Central memory CD8-positive, alpha-beta T cell (primary cell): ENCODE data around the gene TFAP2E.
"Not testable (repeated sequence)": the region's sequence is repeated elsewhere in the genome, so short reads cannot be mapped to it uniquely, and the experiment has no call there.

Experiments used
- ATAC-seq: fragments of 150-1000 bp; cut with Tn5 transposase; replicated peaks from 2 replicates; pipeline ENCODE4 v1.10.0; 2022; ENCODE audit warnings: mild to moderate bottlenecking, moderate FRiP score, moderate number of reproducible peaks; ENCODE audit not compliant: poor library complexity, severe bottlenecking; ENCODE audit errors: extremely low read depth
- DNase-seq, 2 donors: peaks; one replicate each; pipeline ENCODE4 v3.0.0; 2021; ENCODE audit warnings: low spot score in 2 of 2
- H3K27ac Mint-ChIP-seq: one replicate; pipeline ENCODE4 v1.8.0; 2022; ENCODE audit warnings: low read depth, mild to moderate bottlenecking, moderate library complexity, mixed read lengths
- H3K27me3 Mint-ChIP-seq: one replicate; pipeline ENCODE4 v1.8.0; 2022; ENCODE audit warnings: mixed read lengths
- H3K36me3 Mint-ChIP-seq: one replicate; pipeline ENCODE4 v1.8.0; 2022; ENCODE audit warnings: mild to moderate bottlenecking, moderate library complexity, mixed read lengths; ENCODE audit not compliant: insufficient read depth
- H3K4me1 Mint-ChIP-seq: one replicate; pipeline ENCODE4 v1.8.0; 2022; ENCODE audit warnings: mixed read lengths
- H3K4me3 Mint-ChIP-seq: one replicate; pipeline ENCODE4 v1.8.0; 2022; ENCODE audit warnings: mild to moderate bottlenecking, moderate library complexity, mixed read lengths
- H3K9me3 Mint-ChIP-seq: one replicate; pipeline ENCODE4 v1.8.0; 2022; ENCODE audit warnings: mixed read lengths

TFAP2E gene

GRCh38 chr1:35570589-35571137 lies 2.5 kb upstream of the TFAP2E start:
- Mint-ChIP-seq H3K27ac (peak overlapping the region; percentile 23), H3K9me3 (no peaks in the 10 kb centered on the region), H3K36me3 (peaks cover 5% of the 10 kb centered on the region), H3K4me1 (peaks cover 39% of the 10 kb centered on the region), H3K4me3 (no peak overlapping the region), H3K27me3 (no peaks in the 10 kb centered on the region)
- DNase-seq (no peak), ATAC-seq (no peak)

DNA sequence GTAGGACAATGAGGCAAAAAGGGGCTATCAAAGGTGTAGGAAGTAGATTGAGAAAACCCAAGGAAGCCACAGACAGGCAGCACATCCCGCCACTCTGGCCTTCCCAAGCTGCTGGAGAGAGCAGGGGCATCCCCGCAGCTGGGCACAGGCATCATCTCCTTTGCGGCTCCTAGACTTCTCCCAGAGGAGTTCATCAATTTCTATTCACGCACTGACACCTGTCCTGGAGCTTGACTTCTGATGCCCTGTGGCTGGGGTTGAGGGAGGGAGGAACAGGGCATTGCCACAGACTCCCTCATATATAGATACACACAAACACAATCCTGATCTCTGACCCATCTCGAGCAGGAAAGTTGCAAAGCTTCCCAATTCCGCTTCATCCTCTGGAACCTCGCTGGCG lies 1.9 kb upstream of the TFAP2E start:
- H3K4me1 Mint-ChIP-seq, result peaks cover 45% of the 10 kb centered on the region
- ATAC-seq (no peak), DNase-seq (no peak)
- peak overlapping the region; percentile 23 for H3K27ac Mint-ChIP-seq
- H3K36me3 Mint-ChIP-seq, result peaks cover 8% of the 10 kb centered on the region
- no peaks in the 10 kb centered on the region for H3K9me3 Mint-ChIP-seq
- H3K4me3 Mint-ChIP-seq, result no peak overlapping the region
- no peaks in the 10 kb centered on the region for H3K27me3 Mint-ChIP-seq

DNA sequence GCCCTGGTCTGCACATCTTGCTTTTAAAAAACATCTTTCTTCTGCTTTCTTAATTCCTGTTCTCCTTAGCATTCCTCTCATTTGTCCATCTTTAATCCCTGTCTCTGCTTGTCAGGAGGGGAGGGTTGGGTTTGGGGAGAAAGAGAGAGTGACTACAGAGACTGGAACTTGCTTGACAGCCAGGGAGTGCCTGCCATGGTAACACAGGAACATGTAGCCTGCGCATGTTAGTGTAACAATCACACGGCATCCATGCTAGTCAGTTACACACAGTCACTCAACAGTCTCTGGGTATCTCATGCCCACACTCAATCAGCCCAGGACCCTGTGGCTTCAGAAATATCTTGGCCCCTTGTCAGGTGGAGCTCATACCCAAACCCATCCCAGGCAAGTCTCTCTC lies 818 bp upstream of the TFAP2E start:
- ATAC-seq (no peak), DNase-seq (no peak)
- Mint-ChIP-seq H3K27me3 (no peaks in the 10 kb centered on the region), H3K9me3 (no peaks in the 10 kb centered on the region), H3K4me3 (no peak overlapping the region), H3K27ac (no peak overlapping the region), H3K36me3 (peaks cover 6% of the 10 kb centered on the region), H3K4me1 (peaks cover 47% of the 10 kb centered on the region)

DNA sequence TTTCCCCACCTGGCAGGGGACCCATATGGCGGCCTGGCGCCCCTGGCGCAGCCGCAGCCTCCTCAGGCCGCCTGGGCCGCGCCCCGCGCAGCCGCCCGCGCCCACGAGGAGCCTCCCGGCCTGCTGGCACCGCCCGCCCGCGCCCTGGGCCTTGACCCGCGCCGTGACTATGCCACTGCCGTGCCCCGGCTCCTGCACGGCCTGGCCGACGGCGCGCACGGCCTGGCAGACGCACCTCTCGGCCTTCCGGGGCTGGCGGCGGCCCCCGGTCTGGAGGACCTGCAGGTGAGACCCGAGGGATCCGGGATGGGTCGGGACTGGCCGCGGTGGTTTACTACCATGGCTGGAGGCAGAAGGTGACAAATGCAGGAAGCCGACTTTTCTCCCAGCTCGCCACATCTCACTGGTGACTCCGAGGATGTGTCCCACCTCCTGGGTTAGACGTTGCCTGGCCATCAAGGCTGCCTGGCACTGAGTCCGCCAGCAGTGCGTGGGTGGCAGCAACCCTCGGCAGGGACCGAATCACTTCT lies 1.1 kb downstream of the TFAP2E start:
- ATAC-seq (no peak), DNase-seq (no peak)
- Mint-ChIP-seq H3K27ac (no peak overlapping the region), H3K9me3 (no peaks in the 10 kb centered on the region), H3K27me3 (no peaks in the 10 kb centered on the region), H3K4me1 (peaks cover 45% of the 10 kb centered on the region), H3K36me3 (peaks cover 7% of the 10 kb centered on the region), H3K4me3 (no peak overlapping the region)

DNA sequence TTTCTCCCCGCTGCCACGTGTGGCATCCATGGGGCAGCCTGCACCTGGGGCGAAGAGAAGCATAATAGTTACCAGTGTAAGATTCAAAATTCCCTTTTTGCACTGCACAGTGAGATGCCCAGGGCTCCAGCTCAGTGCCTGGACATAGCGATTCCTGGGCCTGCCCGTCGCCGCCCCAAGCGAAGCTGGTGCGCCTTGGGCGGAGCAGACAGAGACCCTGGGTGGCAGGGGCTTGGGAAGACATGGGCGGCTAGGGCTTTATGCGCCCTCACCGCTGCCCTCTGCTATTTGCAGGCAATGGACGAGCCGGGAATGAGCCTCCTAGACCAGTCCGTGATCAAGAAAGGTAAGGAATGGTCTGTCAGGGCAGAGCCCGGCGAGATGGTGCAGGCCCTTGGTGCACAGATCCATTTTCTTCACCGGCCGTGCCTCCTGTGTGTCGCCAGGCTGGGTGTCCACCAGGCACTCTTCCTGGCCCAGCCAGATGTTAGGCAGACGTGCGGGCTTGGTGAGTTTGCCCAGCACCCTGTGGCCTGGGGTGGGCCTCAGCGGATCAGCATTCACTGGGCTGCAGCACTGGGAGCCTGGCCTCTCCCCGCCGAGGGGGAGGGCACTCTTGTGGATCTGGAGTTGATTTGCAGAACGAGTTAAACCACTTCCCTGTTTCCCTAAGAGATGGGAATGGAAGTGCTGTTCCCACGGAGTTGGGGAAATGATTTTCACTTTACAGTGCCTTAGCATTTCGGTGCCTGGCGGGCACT lies 1.7 kb downstream of the TFAP2E start:
- Mint-ChIP-seq H3K27ac (no peak overlapping the region), H3K36me3 (peaks cover 7% of the 10 kb centered on the region), H3K27me3 (no peaks in the 10 kb centered on the region), H3K9me3 (no peaks in the 10 kb centered on the region), H3K4me3 (peak overlapping the region; percentile 83), H3K4me1 (peaks cover 39% of the 10 kb centered on the region)
- DNase-seq, result no peak
- ATAC-seq, result no peak

- peaks cover 32% of the 10 kb centered on the region for H3K4me1 Mint-ChIP-seq
- no peak for ATAC-seq
- DNase-seq, result no peak
- peaks cover 7% of the 10 kb centered on the region for H3K36me3 Mint-ChIP-seq
- no peaks in the 10 kb centered on the region for H3K27me3 Mint-ChIP-seq
- H3K27ac Mint-ChIP-seq, result peak overlapping the region; percentile 88
- no peaks in the 10 kb centered on the region for H3K9me3 Mint-ChIP-seq
- H3K4me3 Mint-ChIP-seq, result peak overlapping the region; percentile 83
These were observed 2.4 kb downstream of the TFAP2E start for GRCh38 chr1:35575416-35575958.

DNA sequence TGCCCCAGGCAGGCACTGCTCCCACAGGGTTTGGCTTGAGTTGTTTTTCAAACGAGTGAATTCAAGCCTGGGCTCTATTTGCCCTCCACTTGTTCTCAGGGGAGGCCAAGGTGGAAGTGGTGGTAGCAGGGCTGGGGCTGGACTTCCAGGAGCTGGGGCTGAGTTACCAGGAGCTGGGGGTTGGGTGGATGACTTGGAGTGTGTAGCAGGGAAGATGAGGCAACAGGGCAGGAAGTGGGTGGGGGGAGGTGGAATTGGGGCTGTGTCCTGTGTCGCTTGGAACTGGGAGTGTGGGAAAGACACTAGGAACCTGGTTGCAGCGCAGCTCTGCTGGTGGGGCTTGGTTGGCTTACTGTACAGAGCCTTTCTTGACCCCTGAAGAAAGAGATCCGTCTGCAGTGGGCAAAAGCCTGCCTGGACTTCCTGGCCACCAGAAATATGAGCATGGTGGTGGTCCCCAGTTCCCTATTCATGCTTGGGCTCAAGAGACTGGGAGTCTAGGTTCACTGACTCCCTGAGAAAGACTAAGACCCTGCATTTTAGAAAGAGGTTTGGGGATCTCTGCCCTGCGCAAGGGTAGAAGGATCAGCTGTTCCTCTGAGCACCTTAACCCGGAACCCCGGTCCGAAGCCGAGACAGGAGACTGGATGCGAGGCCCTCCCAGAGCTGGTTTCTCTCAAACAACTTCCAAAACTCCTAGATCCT lies 3.1 kb downstream of the TFAP2E start:
- H3K36me3 Mint-ChIP-seq, result peaks cover 7% of the 10 kb centered on the region

GRCh38 chr1:35576766-35577070 lies 3.6 kb downstream of the TFAP2E start:
- not testable (repeated sequence) for ATAC-seq, H3K27me3 Mint-ChIP-seq, DNase-seq, H3K9me3 Mint-ChIP-seq, H3K36me3 Mint-ChIP-seq
- Mint-ChIP-seq H3K4me1 (peaks cover 32% of the 10 kb centered on the region), H3K4me3 (peak overlapping the region; percentile 83), H3K27ac (peak overlapping the region; percentile 88)

More for the DNA sequence above, 3.1 kb downstream of the TFAP2E start:
- no peak for ATAC-seq
- Mint-ChIP-seq H3K9me3 (no peaks in the 10 kb centered on the region), H3K27ac (peak overlapping the region; percentile 88), H3K27me3 (no peaks in the 10 kb centered on the region), H3K4me3 (peak overlapping the region; percentile 83), H3K4me1 (peaks cover 32% of the 10 kb centered on the region)
- no peak for DNase-seq

GRCh38 chr1:35577071-35577998 lies 4.2 kb downstream of the TFAP2E start:
- H3K9me3 Mint-ChIP-seq, result no peaks in the 10 kb centered on the region
- H3K4me1 Mint-ChIP-seq, result peaks cover 32% of the 10 kb centered on the region
- H3K27me3 Mint-ChIP-seq, result no peaks in the 10 kb centered on the region
- DNase-seq (peak; percentile 39 to 65), ATAC-seq (peak; percentile 90)
- peak overlapping the region; percentile 83 for H3K4me3 Mint-ChIP-seq
- H3K27ac Mint-ChIP-seq, result peak overlapping the region; percentile 88
- peaks cover 7% of the 10 kb centered on the region for H3K36me3 Mint-ChIP-seq

DNA sequence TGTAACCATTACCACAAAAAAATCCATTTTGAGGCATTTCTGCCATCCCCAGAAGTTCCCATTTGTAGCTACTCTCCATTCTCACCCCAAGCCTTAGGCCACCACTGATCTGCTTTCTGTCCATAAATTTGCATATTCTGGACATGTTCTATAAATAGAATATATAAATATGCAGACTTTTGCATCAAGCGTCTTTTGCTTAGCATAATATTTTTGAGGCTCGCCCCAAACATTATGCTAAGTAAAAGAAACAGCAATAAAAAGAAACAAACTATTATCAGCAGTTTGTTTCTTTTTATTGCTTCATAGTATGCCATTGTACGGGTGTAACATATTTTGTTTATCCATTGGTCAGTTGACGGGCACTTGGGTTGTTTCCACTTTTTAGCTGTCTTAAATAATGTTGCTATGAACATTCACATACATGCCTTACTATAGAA lies 7.9 kb downstream of the TFAP2E start:
- ATAC-seq (no peak), DNase-seq (no peak)
- Mint-ChIP-seq H3K9me3 (no peaks in the 10 kb centered on the region), H3K4me3 (no peak overlapping the region), H3K27ac (no peak overlapping the region), H3K4me1 (peaks cover 24% of the 10 kb centered on the region), H3K36me3 (peaks cover 8% of the 10 kb centered on the region), H3K27me3 (no peaks in the 10 kb centered on the region)

DNA sequence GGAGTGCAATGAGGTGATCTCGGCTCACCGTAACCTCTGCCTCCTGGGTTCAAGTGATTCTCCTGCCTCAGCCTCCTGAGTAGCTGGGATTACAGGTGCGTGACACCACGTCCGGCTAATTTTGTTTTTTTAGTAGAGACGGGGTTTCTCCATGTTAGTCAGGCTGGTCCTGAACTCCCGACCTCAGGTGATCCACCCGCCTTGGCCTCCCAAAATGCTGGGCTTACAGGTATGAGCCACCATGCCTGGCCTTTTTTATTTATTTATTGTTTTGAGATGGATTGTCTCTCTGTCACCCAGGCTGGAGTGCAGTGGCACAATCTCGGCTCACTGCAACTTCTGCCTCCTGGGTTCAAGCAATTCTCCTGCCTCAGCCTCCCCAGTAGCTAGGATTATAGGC lies 8.5 kb downstream of the TFAP2E start:
- H3K36me3 Mint-ChIP-seq, H3K9me3 Mint-ChIP-seq, H3K27ac Mint-ChIP-seq, H3K4me3 Mint-ChIP-seq, H3K27me3 Mint-ChIP-seq, DNase-seq, ATAC-seq: not testable (repeated sequence)
- H3K4me1 Mint-ChIP-seq, result peaks cover 22% of the 10 kb centered on the region

DNA sequence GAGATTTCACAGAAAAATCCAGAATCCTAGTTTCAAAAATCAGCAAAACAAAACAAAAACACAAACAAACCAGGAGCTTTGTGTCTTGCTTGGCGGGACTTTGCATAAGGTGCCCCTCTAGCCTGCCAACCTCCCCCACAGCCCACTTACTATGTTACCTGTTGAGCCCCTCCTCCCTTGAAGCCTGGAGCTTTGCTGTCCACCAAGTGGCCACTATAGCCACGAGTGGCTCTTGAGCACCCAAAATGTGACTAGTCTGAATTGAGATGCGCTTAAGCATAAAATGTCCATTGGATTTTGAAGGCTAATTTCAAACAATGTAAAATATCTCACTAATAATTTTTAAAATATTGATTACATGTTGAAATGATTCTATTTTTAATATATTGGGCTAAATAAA lies 12.2 kb downstream of the TFAP2E start:
- H3K9me3 Mint-ChIP-seq, result no peaks in the 10 kb centered on the region
- ATAC-seq (no peak), DNase-seq (no peak)
- H3K4me3 Mint-ChIP-seq, result no peak overlapping the region
- peaks cover 3% of the 10 kb centered on the region for H3K36me3 Mint-ChIP-seq
- H3K27ac Mint-ChIP-seq, result no peak overlapping the region
- no peaks in the 10 kb centered on the region for H3K27me3 Mint-ChIP-seq
- H3K4me1 Mint-ChIP-seq, result peaks cover 21% of the 10 kb centered on the region
